Skin of body (tissue), 2 donors: ENCODE measurements around the gene HMGCS1. TPM values are rescaled to one million over a fixed set of nuclear protein-coding genes. Genes with fewer than 3 reads are reported as not detected.
"Not testable (repeated sequence)": the region's sequence is repeated elsewhere in the genome, so short reads cannot be mapped to it uniquely, and the experiment has no call there.

Experiments used
- DNase-seq: peaks from one replicate; lab custom pipeline; 2025; lab: John Stamatoyannopoulos, UW
- total RNA-seq: library from RNA; depleted of rRNA; stranded (reverse); fragments of >200 nt; gene quantifications from one replicate; pipeline ENCODE4 v1.2.3, GENCODE V29; 2014

The HMGCS1 gene
- total RNA-seq, 1 donor from 2014 or later: 168 TPM

DNA sequence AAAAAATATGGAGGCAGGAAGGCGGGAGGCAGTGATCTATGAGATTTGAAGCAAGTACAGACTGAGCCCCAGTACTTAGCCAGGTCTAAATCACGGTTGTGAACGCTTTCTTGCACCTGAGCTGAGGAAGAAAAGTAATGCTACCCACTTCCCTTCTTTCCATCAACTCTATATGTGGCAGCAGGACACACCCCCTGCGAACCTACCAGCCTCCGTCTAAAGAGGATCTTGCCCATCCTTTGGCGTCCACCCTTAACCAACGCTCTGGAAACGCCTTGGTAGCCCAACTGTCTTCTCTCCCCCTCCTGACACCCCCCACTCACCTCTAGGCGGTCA is 545 bp downstream of the HMGCS1 start:
- no peak for DNase-seq

DNA sequence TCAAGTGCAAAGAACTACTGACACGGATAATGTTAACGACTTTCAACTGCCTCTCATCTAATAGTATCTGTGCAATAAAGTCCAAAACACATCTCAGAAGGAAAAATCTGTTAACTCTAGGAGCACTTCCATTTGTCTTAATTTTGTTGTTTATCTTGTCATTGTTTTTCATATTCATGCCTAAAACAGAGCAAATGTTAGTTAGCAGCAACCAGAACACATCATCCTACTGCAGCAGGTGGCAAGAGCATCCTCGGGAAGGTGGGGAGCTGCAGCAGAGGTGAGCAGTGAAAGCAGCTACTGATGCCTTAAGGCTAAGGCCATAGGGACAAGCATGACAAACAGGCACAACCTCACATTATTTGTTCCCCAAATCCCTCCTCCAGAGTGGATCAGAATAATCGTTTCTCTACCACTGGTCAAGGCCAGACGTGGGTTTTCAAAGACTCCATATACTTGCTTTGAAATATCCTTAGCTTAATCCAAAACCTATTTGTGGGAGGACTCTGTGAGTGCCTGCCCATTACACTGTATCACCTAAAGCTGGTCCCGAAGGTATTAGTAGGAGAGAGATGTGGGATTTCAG is 1.0 kb downstream of the HMGCS1 start:
- DNase-seq: no peak

DNA sequence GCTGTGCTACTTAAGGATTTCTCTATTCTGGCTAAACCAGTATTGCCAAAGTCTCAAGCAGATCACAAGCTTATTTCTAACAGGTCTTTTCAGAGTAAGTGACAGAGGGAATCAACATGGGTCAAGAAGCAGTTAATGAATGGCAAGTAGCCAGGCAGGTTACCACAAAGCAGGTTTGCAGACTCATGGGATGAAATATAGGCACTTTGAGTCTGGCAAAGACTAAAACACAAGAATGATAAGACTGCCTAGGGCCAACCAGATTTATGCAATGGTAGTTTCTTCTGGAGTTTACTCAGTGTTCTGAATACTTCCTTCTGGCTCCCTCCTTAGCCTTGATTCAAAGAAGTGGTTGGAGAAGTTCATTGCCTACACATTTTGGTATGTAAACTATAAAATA is 3.6 kb downstream of the HMGCS1 start:
- no peak for DNase-seq

DNA sequence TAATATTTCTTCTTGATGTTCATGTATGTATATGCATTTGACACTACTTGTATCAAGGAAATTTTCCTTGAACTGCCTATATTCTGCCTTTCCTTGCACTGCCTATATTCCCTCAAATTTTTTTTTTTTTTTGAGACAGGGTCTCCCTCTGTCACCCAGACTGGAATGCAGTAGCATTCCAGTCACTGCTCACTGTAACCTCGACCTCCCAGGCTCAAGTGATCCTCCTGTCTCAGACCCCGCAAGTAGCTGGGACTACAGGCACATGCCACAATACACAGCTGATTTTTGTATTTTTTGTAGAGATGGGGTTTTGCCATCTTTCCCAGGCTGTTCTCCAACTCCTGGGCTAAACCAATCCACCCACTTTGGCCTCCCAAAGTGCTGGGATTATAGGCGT is 4.1 kb downstream of the HMGCS1 start:
- DNase-seq: no peak

DNA sequence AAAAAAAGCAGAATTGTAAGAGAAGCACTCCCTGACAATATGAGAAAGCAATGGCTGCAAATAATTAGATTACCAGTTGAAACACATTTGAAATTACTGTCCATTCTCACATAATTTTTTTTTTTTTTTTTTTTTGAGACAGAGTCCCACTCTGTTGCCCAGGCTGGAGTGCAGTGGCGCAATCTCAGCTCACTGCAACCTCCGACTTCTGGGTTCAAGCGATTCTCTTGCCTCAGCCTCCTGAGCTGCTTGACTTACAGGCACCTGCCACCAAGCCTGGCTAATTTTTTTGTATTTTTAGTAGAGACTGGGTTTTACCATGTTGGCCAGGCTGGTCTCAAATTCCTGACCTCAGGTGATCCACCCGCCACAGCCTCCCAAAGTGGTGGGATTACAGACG is 6.3 kb downstream of the HMGCS1 start:
- not testable (repeated sequence) for DNase-seq

DNA sequence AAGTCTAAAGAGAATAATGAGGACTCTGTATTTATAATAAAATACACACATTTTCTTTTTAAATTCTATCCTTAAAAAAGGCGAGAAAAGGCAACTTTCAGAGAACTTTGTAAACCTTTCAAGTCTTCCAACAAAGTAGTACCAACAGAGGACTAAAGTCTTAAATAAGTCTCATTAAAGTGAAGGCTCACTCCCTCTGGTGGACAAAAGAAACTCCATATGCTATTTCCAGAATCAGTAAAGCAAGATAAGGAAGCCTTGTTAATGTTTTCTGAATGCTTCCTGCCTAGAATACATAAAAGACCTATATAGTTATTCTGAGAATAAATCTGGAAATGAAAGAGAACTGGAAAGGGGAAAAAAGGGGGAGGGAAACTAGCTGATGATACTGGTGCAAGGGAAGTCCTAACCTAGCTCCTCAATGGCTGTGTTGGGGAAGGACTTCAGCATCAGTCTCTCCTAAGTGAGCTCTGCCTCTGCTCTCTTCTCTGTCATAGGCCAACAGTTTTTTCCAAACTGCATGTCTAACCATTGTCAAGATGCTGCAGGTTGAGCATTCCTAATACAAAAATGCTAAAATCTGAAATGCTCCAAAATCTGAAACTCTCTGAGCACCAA is 7.2 kb downstream of the HMGCS1 start:
- DNase-seq: peak; percentile 61

DNA sequence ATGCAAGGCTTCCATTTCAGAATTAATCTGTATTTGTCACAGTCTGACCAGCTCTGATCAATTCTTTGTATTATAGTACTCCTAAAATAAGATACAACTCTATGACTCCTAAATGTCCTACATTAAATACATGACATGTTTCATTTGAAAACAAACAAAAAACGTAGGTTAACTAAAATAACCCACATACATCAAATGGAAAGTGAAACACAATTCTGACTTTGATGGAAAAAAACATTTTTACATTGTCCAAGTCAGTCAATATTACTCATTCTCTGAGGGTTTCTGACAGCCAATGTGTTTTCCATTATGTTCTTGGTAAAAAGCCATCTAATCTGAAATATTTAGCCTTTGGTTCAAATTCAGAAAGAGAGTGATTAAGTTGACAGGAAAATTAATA is 8.7 kb downstream of the HMGCS1 start:
- DNase-seq: peak; percentile 24

DNA sequence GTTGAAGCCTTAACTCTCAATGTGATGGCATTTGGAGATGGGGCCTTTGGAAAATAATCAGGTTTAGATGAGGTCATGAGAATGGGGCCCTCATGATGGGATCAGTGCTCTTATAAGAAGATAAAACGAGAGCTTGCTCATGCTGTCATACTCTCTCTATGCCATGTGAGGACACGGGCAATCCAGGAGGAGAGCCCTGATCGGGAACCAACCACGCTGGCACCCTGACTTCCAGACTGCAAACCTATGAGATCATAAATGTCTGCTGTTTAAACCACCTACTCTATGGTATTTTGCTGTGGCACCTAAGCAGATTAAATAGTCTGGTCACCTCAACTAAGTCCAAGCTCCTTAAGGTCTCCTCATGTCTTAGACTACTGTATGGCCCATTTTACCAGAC is 10.0 kb downstream of the HMGCS1 start:
- peak; percentile 9 for DNase-seq

DNA sequence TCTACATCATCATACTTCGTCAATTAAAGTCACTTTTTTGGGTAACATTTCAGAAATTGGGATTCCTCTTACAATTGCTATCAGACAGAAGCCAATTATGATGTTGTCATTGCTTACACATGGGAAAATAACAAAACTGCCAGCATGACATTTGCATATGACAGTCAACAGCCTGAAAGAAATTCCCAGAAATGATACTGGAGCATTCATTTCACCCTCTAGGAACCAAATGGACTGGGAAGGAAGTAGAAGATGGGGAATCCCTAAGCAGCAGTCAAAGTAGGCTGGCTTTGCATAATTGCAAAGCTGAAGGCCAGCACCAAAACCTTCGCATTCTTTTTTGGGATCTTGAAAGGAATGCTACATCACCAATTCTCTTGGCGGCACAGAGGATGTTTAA is 10.7 kb downstream of the HMGCS1 start:
- no peak for DNase-seq

DNA sequence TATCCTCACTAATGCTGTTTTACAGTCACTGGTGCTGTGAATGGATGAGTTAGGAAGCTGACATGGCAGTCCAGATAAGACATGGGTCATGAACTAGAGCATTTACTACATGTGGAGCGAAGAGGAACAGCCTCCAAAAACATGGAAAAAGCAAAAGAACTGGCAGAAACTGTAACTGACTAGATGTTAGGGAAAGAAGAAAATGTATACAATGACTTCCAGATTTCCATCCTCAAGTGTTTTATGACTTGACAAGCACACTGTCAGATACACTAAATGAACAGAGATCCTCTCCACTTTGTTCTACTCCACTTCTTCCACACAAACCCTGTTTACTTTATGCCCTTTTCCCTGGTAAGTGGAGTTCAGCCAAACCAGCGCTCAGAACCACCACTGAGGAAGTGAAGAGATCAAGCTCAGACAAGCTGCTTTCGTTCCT is 11.5 kb downstream of the HMGCS1 start:
- peak; percentile 78 for DNase-seq

DNA sequence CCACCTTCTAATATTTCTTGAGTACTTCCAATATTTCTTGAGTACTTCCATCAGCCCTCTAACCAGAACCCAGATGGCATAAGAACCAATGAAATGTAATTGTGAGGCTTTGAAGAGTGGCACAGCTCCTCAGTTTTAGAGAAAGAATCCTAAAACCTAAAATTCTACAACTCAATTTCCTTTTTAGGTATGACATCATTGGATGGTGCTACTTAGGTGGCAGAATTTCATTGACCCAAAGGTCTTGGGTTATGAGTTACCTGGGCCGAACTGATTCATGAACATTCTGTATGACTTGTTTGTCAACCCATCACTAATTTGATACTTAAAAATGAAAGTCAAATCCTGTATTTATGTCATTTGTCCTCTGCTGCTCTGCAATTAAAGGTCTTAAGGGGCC is 13.1 kb downstream of the HMGCS1 start:
- no peak for DNase-seq

DNA sequence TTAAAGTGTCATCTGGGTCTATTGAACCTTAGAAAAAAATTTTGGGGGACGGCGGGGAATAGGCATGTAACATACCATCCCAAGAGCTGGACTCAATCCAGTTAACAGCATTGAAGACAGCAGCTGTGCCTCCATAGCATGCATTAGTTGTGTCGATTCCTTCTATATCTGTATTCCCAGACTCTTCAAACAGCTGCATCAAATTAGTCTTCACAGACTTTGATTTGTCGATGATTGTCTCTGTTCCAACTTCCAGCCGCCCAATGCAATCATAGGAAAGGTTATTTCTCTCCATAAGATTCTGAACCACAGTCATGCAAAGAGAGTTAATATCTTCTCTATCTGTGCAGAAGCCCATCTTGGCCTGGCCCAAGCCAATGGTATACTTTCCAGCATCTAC is 14.8 kb downstream of the HMGCS1 start:
- no peak for DNase-seq

DNA sequence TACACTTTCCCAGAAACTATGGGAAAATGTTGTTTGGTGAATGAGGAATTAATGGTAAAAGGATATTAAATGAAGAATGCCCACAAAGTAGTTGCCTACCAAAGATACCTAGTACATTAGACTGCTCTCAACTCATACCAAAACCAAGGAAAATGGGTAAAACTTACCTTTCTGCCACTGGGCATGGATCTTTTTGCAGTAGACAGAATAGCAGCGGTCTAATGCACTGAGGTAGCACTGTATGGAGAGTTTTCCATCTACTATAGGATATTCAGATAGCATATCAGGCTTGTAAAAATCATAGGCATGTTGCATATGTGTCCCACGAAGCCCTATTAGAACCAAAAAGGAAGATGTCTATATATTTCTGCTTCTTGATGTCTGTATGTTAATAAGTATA is 16.4 kb downstream of the HMGCS1 start:
- DNase-seq: no peak

DNA sequence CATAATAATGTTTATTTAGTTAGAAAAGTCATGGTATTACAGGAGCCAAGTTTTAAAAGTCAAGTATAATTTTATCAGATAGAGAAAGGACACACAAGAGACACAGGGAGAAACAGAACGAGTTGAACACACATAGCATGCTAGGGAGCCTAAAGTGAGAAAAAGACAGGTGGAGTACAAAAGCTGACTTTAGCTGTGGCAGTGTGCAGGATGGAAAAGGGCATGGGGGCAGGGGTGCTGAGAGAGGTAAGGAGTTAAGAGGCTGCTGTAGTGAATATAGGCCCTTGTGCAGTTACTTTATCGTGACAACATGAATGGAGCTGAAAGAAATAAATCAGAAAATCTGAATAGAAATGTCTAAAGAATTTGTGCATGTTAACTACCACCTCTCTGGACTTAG is 18.0 kb downstream of the HMGCS1 start:
- DNase-seq: no peak

DNA sequence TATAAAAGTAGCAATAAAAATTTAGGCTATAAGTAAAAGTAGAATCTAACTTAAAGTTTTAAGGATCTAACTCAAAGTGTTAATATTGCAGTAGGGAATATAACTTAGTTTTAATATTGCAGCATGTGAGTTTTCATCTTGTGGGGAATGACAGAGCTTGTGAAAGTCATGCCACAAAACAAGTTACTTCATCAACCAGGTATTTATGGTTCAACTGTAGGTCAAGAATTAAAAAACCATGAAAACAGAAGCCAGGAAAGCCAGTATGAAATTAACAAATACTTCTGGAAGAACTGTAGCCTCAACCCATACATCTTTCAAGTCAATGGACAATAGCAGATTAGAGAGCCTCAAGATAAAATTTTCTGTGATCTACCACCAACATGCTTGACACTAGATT is 19.0 kb downstream of the HMGCS1 start:
- no peak for DNase-seq

DNA sequence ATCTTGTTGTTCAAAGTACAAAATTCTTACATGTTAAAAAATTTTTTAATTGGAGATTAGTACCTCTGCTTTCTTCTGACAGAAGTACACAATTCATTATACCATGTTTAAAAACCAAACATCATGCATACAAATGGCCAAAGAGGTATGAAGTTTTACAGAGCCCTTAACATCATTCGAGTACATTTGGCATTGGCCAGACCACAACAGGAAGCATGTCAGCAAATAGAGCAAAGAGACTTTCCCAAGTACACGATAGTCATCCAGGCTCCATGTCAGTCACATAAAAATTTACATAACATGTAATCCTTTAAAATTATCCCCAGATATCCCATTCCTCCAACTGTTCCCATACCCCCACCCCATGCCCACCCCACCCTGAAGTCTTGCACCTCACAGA is 22.5 kb downstream of the HMGCS1 start:
- no peak for DNase-seq

DNA sequence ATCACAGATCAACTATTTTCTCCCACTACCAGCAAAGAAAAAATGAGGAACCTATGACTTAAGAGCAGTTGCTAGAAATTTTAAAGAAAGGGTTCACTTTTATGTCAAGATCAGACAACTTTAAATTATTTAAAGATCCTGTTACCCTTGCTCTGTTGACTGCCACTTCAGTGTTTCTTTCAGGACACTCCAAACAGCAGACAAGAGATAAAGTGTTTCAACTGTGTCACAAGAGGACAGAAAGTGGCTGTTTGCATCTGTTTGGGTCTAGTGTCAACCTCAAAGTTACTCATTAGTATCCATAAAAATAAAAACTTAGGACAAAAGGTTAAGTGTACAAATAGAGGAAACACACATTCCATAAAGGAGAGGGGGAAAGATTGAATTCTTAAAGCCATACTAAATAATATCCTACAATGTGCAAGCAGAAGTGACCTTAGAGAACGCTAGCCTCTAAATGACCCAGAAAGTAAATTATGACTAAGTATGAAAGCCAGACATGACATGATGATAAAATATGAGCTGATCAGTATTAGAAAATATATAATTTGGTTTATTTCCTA is 24.9 kb downstream of the HMGCS1 start:
- no peak for DNase-seq

DNA sequence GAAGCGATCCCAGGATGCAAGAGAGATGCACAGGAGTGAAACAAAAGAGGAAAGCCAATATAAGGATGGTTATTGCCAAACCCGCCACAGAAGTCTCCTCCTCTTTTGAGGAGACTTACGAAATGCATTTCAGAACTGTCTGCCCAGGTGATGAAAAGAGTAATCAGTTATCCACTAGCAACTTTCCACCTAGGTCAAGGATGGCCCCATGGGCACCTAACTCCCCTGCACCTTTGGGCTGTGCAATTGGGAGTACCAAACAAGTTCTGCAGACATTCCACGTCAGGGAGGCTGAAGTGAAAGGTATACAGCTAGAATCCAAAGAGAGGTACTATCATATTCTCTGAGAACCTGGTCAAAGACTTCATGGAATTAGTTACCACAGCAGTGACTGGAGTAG is 25.7 kb downstream of the HMGCS1 start:
- no peak for DNase-seq

DNA sequence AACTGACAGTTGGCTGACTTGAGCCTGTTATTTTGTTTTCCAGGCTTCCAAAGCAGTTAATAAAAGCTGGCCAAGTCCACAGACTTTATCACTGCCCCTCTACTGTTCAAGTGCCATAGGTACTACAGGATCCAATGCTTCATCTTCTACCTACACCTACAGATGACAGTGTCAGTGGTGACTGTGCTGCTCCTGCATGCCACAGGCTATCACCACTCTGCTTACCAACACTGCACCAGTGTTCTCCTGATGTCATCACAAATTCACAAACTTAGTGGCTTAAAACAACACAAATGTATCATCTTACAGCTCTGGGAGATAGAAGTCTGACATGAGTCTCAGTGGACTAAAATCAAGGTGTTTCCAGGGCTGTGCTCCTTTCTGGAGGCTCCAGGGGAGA is 26.6 kb downstream of the HMGCS1 start:
- no peak for DNase-seq

DNA sequence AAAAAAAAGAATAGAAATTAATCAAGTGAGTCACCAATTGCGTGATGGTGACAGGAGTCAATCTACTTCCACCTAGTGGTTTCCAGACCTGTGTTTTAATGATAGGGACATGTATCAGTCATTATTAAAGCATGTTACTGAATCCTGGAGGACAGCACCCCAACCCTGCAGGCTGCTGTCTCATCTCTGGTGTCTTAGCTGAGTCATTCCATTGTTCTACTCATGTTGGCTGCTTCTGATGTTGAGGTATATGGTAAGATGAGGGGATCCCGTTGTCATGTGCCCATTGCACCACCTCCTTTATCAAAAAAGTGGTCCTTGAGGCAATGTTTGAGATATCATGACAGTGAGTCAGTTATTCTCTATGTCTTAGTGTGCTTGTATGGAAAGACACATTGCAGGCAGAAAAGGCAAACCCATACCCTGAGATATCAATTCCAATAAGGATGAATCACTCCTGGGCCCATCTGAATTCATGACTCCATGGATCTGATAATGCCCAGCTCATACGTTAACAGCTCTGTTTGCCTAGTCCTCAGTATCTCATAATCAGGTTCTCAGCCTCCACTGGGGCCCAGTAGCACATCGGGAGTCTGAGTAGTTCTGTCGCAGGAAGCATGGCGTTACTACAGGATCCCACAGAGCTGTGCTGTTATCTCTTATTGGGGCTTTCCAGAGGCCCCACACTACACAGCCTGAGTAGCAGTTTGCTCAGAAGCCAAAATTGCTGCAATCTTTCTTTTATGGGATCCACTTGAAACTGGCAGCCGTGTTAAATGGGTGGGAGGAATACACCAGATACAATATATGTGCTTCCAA is 31.2 kb downstream of the HMGCS1 start:
- no peak for DNase-seq

DNA sequence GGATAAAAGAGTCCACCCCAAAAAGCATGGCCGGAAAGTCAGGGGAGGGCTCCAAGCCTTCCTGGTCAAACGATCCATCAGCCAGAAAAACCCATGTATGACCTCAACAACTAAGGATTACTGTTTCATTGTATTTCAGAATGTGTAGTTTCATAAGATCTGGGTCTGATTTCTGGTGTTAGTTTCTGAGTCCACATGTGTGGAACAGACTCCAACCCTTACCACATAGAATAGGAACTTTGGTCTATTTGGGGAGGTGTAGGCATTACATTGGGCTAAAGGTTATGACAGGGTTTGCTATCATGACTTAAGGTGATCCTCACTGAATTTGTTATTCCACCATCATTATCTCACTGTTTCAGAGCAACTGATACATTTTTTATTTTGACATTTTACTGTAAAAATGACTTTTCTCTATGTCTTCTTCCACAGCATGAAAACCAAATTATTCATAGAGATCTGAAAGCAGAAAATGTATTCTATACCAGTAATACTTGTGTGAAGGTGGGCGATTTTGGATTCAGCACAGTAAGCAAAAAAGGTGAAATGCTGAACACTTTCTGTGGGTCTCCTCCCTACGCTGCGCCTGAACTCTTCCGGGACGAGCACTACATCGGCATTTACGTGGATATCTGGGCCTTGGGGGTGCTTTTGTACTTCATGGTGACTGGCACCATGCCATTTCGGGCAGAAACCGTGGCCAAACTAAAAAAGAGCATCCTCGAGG is 33.5 kb downstream of the HMGCS1 start:
- no peak for DNase-seq

DNA sequence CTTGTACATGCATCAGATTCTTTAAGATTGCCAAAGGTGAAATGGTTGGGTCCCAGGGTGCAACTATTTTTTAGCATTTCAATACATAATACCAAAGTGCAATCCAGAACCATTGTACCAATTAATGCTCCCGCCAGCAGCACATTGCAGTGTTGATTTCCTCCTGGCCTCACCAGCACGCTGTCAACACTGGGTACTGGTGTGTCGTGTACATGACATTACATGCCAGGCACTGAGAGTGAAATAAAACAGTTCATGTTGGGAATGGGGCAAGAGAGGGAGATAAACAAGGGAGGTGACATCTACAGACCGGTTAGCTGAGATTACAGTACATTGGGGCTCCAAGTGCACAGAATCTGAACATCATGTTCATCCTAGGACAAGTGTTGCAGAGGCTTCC is 37.8 kb downstream of the HMGCS1 start:
- no peak for DNase-seq
